Loucy (cell line): ENCODE measurements around the gene SERPINC1.

Experiments
- H2AFZ ChIP-seq: fragments of 200-600 bp; sonication (generic); 2 replicates; pipeline ENCODE4 v1.6.0; 2016; ENCODE audit warnings: antibody characterized with exemption, mild to moderate bottlenecking, low read length, moderate library complexity
- H3F3A ChIP-seq: fragments of 200-600 bp; 2 replicates; pipeline ENCODE4 v1.6.0; 2016; ENCODE audit warnings: antibody characterized with exemption, low read depth, mild to moderate bottlenecking
- H3K27me3 ChIP-seq: fragments of 200-600 bp; sonication (generic); 2 replicates; pipeline ENCODE4 v1.6.1; 2014; ENCODE audit warnings: low read length, mild to moderate bottlenecking; ENCODE audit not compliant: insufficient read depth, poor library complexity, severe bottlenecking
- H3K36me3 ChIP-seq: fragments of 200-600 bp; sonication (generic); 2 replicates; pipeline ENCODE4 v1.6.1; 2016; ENCODE audit warnings: low read length; ENCODE audit not compliant: insufficient read depth
- H3K4me1 ChIP-seq: fragments of 200-600 bp; sonication (generic); 2 replicates; pipeline ENCODE4 v1.5.1; 2014; ENCODE audit warnings: low read length, mild to moderate bottlenecking; ENCODE audit not compliant: insufficient read depth, poor library complexity, severe bottlenecking
- H3K4me2 ChIP-seq: fragments of 200-600 bp; sonication (generic); 2 replicates; pipeline ENCODE4 v1.6.0; 2014; ENCODE audit warnings: antibody characterized with exemption, low read length, low read depth, mild to moderate bottlenecking; ENCODE audit not compliant: poor library complexity, severe bottlenecking
- H3K4me3 ChIP-seq: fragments of 200-600 bp; sonication (generic); 2 replicates; pipeline ENCODE4 v1.5.1; 2014; ENCODE audit warnings: low read length, mild to moderate bottlenecking, mixed read lengths; ENCODE audit not compliant: poor library complexity, severe bottlenecking
- H3K79me2 ChIP-seq: fragments of 200-600 bp; sonication (generic); 2 replicates; pipeline ENCODE4 v1.6.1; 2014; ENCODE audit warnings: low read length; ENCODE audit not compliant: insufficient read depth
- H3K9ac ChIP-seq: fragments of 200-600 bp; sonication (generic); 2 replicates; pipeline ENCODE4 v1.6.0; 2014; ENCODE audit warnings: mild to moderate bottlenecking, low read depth, low read length, moderate library complexity; ENCODE audit not compliant: poor library complexity, severe bottlenecking
- H3K9me2 ChIP-seq: fragments of 200-600 bp; sonication (generic); replicated peaks from 2 replicates; pipeline ENCODE4 v1.6.1; 2016; ENCODE audit warnings: low read depth, low read length, mixed read lengths
- H3K9me3 ChIP-seq: fragments of 200-600 bp; sonication (generic); 2 replicates; pipeline ENCODE4 v1.6.1; 2014; ENCODE audit warnings: mild to moderate bottlenecking, antibody characterized with exemption, low read length, low read depth; ENCODE audit not compliant: insufficient read depth
- H4K20me1 ChIP-seq: fragments of 200-600 bp; sonication (generic); 2 replicates; pipeline ENCODE4 v1.6.0; 2014; ENCODE audit warnings: antibody characterized with exemption, low read length, mild to moderate bottlenecking; ENCODE audit not compliant: insufficient read depth, poor library complexity, severe bottlenecking
- CTCF ChIP-seq: fragments of 200-600 bp; sonication (generic); conservative IDR thresholded peaks from 2 replicates; pipeline ENCODE4 v1.5.1; 2014; ENCODE audit warnings: mild to moderate bottlenecking, antibody characterized with exemption, low read length
- EZH2phosphoT487 ChIP-seq: fragments of 200-600 bp; IDR thresholded peaks from 2 replicates; pipeline ENCODE4 v1.6.1; 2018; ENCODE audit warnings: antibody characterized with exemption, mild to moderate bottlenecking, moderate library complexity, borderline replicate concordance

Gene SERPINC1

GRCh38 chr1:173867141-173867752, 49.9 kb downstream of the SERPINC1 start:
- peaks cover 51% of the 10 kb centered on the region for H4K20me1 ChIP-seq
- H3K4me2 ChIP-seq = peak overlapping the region; percentile 92
- peaks cover 25% of the 10 kb centered on the region for H3F3A ChIP-seq
- peaks cover 61% of the 10 kb centered on the region for H3K4me1 ChIP-seq
- H3K9ac ChIP-seq = peak overlapping the region; percentile 92
- H2AFZ ChIP-seq = no peak overlapping the region
- peak overlapping the region; percentile 92 for H3K4me3 ChIP-seq
- H3K79me2 ChIP-seq = peaks cover 61% of the 10 kb centered on the region
- TF ChIP-seq CTCF = no peak
- TF ChIP-seq EZH2phosphoT487 = no peak
- no peaks in the 10 kb centered on the region for H3K9me2 ChIP-seq
- no peaks in the 10 kb centered on the region for H3K9me3 ChIP-seq
- peaks cover 47% of the 10 kb centered on the region for H3K36me3 ChIP-seq
- peaks cover 8% of the 10 kb centered on the region for H3K27me3 ChIP-seq

DNA sequence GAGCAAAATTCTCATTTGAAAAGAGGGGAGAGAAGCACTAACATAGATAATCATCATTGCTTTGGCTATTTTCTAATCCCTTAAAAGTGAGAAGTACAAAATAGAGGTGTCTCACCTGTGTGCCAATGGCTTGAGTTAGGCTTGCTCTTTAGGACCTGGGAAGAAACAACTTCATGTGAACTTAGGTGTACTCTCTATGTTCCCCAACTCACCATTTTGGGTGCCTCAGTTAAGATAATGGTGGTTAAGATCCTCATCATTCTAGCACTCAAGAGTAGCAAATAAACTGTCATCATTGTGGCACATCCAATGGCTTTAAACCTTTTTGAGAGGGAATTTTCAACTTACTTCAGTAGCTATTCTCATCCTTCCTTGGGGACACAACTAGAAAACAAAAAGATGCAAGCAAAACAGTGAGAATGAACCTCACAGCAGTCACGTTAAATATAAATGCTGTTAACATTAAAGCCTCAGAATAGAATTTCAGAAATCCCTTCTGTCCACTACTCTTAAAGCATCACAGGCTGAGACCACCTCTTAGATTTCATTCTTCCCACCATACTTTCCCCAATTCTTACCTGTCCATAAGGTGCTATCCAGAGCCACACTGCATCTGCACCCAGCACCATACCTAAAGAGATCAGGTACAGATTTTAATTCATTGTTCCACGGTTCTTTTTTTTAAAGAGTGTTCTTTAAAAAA, 50.6 kb downstream of the SERPINC1 start:
- Histone ChIP-seq H2AFZ (no peak overlapping the region), H3K4me1 (peaks cover 59% of the 10 kb centered on the region), H3F3A (peaks cover 25% of the 10 kb centered on the region), H3K4me3 (peak overlapping the region; percentile 92), H4K20me1 (peaks cover 51% of the 10 kb centered on the region), H3K9me2 (no peaks in the 10 kb centered on the region), H3K36me3 (peaks cover 47% of the 10 kb centered on the region), H3K4me2 (peak overlapping the region; percentile 92), H3K27me3 (peaks cover 8% of the 10 kb centered on the region), H3K9ac (peak overlapping the region; percentile 92), H3K79me2 (peaks cover 59% of the 10 kb centered on the region), H3K9me3 (no peaks in the 10 kb centered on the region)
- TF ChIP-seq EZH2phosphoT487 (no peak), CTCF (no peak)

DNA sequence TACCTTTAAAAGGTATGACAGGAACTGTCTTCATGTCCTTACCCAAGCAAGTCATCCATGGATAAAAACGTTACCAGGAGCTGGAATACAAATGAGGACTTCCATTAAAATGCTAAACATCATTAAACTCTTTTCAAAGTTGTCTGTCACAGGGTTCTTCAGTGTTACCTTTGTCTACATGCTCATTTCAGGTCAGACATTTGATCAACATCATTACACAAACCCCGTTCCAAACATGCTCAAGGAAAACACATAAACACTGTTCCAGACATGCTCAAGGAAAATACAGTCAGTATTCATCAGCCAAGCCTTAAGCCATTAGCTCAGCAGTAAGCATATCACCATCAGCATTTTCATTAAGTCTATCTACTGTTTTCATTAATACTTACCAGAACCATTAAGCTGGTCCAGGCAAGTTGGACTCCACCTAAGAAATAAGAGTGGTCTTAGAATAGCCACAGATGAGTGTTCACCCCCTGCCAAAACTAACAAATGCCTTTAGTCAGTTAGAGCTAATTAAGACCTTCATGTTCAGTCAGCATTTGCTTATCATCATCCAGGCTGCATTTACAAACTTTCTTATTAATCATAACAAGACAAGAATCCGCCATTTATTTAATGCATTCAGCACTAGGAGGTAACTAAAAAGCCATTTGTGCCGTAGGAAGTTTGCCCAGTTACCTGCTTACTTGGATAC, 51.5 kb downstream of the SERPINC1 start:
- H4K20me1 ChIP-seq = peaks cover 51% of the 10 kb centered on the region
- H3K9me2 ChIP-seq = no peaks in the 10 kb centered on the region
- peaks cover 59% of the 10 kb centered on the region for H3K79me2 ChIP-seq
- H3K36me3 ChIP-seq = peaks cover 47% of the 10 kb centered on the region
- TF ChIP-seq EZH2phosphoT487 (no peak), CTCF (no peak)
- no peak overlapping the region for H2AFZ ChIP-seq
- H3K27me3 ChIP-seq = peaks cover 8% of the 10 kb centered on the region
- peak overlapping the region; percentile 92 for H3K4me3 ChIP-seq
- peaks cover 50% of the 10 kb centered on the region for H3K4me1 ChIP-seq
- peaks cover 19% of the 10 kb centered on the region for H3F3A ChIP-seq
- H3K9me3 ChIP-seq = no peaks in the 10 kb centered on the region
- H3K9ac ChIP-seq = peak overlapping the region; percentile 92
- peak overlapping the region; percentile 92 for H3K4me2 ChIP-seq
